ENCODE results near the gene CCDC78.

CCDC78 gene

GRCh38 chr16:720447-720989, 5.7 kb downstream of the CCDC78 start:
- Mint-ChIP-seq H3K27ac (peak overlapping the region; percentile 88 to 94 (median 90)), H3K9me3 (no peaks in the 10 kb centered on the region), H3K27me3 (ENCODE audit: low read depth) (peaks cover 12% of the 10 kb centered on the region), H3K4me1 (peaks cover 11% of the 10 kb centered on the region), H3K4me3 (peak overlapping the region; percentile 84 to 90 (median 88)), H3K36me3 (ENCODE audit: low read depth) (no peaks in the 10 kb centered on the region)
- TF ChIP-seq CTCF (IDR thresholded peaks at IDR 0.05; ENCODE audit: unreplicated experiment in 3 of 3): no peak

- peak overlapping the region; percentile 88 to 94 (median 90) for H3K27ac Mint-ChIP-seq
Observed at GRCh38 chr16:719815-720446, 6.3 kb downstream of the CCDC78 start.

GRCh38 chr16:718922-719321, 7.3 kb downstream of the CCDC78 start:
- Mint-ChIP-seq H3K36me3 (ENCODE audit: low read depth) (no peaks in the 10 kb centered on the region), H3K4me1 (peaks cover 11% of the 10 kb centered on the region), H3K27me3 (ENCODE audit: low read depth) (peaks cover 13% of the 10 kb centered on the region), H3K4me3 (peak overlapping the region; percentile 84 to 90 (median 88)), H3K27ac (peak overlapping the region in 2 of 3 experiments; percentile 48 to 51), H3K9me3 (no peaks in the 10 kb centered on the region)
- no peak for TF ChIP-seq CTCF (IDR thresholded peaks at IDR 0.05; ENCODE audit: unreplicated experiment in 3 of 3)

More at GRCh38 chr16:719815-720446, 6.3 kb downstream of the CCDC78 start:
- Mint-ChIP-seq H3K9me3 (no peaks in the 10 kb centered on the region), H3K4me1 (peaks cover 11% of the 10 kb centered on the region), H3K36me3 (ENCODE audit: low read depth) (no peaks in the 10 kb centered on the region), H3K27me3 (ENCODE audit: low read depth) (peaks cover 12% of the 10 kb centered on the region), H3K4me3 (peak overlapping the region; percentile 84 to 90 (median 88))
- no peak for TF ChIP-seq CTCF (IDR thresholded peaks at IDR 0.05; ENCODE audit: unreplicated experiment in 3 of 3)

GRCh38 chr16:718389-718788, 7.9 kb downstream of the CCDC78 start:
- no peak for TF ChIP-seq CTCF (IDR thresholded peaks at IDR 0.05; ENCODE audit: unreplicated experiment in 3 of 3)
- H3K9me3 Mint-ChIP-seq: no peaks in the 10 kb centered on the region
- H3K36me3 Mint-ChIP-seq (ENCODE audit: low read depth): no peaks in the 10 kb centered on the region
- peak overlapping the region in 2 of 3 experiments; percentile 88 to 90 for H3K4me3 Mint-ChIP-seq
- peaks cover 17% of the 10 kb centered on the region for H3K27me3 Mint-ChIP-seq (ENCODE audit: low read depth)
- H3K4me1 Mint-ChIP-seq: peaks cover 11% of the 10 kb centered on the region
- no peak overlapping the region for H3K27ac Mint-ChIP-seq

- no peaks in the 10 kb centered on the region for H3K9me3 Mint-ChIP-seq
- H3K27me3 Mint-ChIP-seq (ENCODE audit: low read depth): peaks cover 19% of the 10 kb centered on the region
- peaks cover 14% of the 10 kb centered on the region for H3K4me1 Mint-ChIP-seq
- no peak for TF ChIP-seq CTCF (IDR thresholded peaks at IDR 0.05; ENCODE audit: unreplicated experiment in 3 of 3)
- H3K4me3 Mint-ChIP-seq: peak overlapping the region in 1 of 3 experiments; percentile 30
- H3K36me3 Mint-ChIP-seq (ENCODE audit: low read depth): no peaks in the 10 kb centered on the region
- H3K27ac Mint-ChIP-seq: no peak overlapping the region
Observed at GRCh38 chr16:717450-718245, 8.6 kb downstream of the CCDC78 start.
